ENCODE measurements around the gene CATSPERB.
"Not testable (repeated sequence)": the region's sequence is repeated elsewhere in the genome, so short reads cannot be mapped to it uniquely, and the experiment has no call there.

CATSPERB gene

GRCh38 chr14:91577632-91578233, 154.2 kb downstream of the CATSPERB start:
- FAIRE-seq = no peak

GRCh38 chr14:91575469-91576208, 156.2 kb downstream of the CATSPERB start:
- FAIRE-seq = no peak

GRCh38 chr14:91573894-91574837, 157.7 kb downstream of the CATSPERB start:
- no peak for FAIRE-seq

GRCh38 chr14:91573528-91573893, 158.4 kb downstream of the CATSPERB start:
- no peak for FAIRE-seq

- no peak for FAIRE-seq
Observed at GRCh38 chr14:91570021-91570420, 161.9 kb downstream of the CATSPERB start.

GRCh38 chr14:91569301-91569700, 162.6 kb downstream of the CATSPERB start:
- FAIRE-seq = no peak

- no peak for FAIRE-seq
Observed at GRCh38 chr14:91568626-91569025, 163.3 kb downstream of the CATSPERB start.

GRCh38 chr14:91567827-91568226, 164.1 kb downstream of the CATSPERB start:
- FAIRE-seq = not testable (repeated sequence)

- FAIRE-seq = no peak
Observed at GRCh38 chr14:91555531-91555930, 176.4 kb downstream of the CATSPERB start.

GRCh38 chr14:91554535-91555332, 177.2 kb downstream of the CATSPERB start:
- no peak for FAIRE-seq

- FAIRE-seq = no peak
Observed at GRCh38 chr14:91548108-91548507, 183.8 kb downstream of the CATSPERB start.

GRCh38 chr14:91545946-91546716, 185.8 kb downstream of the CATSPERB start:
- no peak for FAIRE-seq

GRCh38 chr14:91545204-91545603, 186.7 kb downstream of the CATSPERB start:
- FAIRE-seq = no peak

GRCh38 chr14:91536327-91536726, 195.6 kb downstream of the CATSPERB start:
- FAIRE-seq = no peak

- FAIRE-seq = not testable (repeated sequence)
Observed at GRCh38 chr14:91534059-91534458, 197.8 kb downstream of the CATSPERB start.

- no peak for FAIRE-seq
Observed at GRCh38 chr14:91533623-91534022, 198.3 kb downstream of the CATSPERB start.

Data from islet of Langerhans (tissue), 1 donor.